MM.1S (cell line): ENCODE data around the gene C9.
A peak's percentile ranks its signal among the peaks of the same experiment; 100 is the strongest.

Experiments
- DNase-seq: peaks from one replicate; pipeline ENCODE4 v3.0.0-alpha.2; 2015
- H2AFZ ChIP-seq: fragments of 300-600 bp; sonication (generic); 2 replicates; pipeline ENCODE4 v1.6.0; 2016; ENCODE audit warnings: antibody characterized with exemption, low read length
- H3F3A ChIP-seq: fragments of 300-600 bp; sonication (generic); 2 replicates; pipeline ENCODE4 v1.6.1; 2016; ENCODE audit warnings: mild to moderate bottlenecking, antibody characterized with exemption, low read length, moderate library complexity, mixed read lengths; ENCODE audit not compliant: insufficient read depth
- H3K27ac ChIP-seq: fragments of 300-600 bp; sonication (generic); 2 replicates; pipeline ENCODE4 v1.5.1; 2016; ENCODE audit warnings: mild to moderate bottlenecking, low read length
- H3K27me3 ChIP-seq: fragments of 300-600 bp; sonication (generic); replicated peaks from 2 replicates; pipeline ENCODE4 v1.6.0; 2016; ENCODE audit warnings: low read length; ENCODE audit not compliant: insufficient read depth
- H3K36me3 ChIP-seq: fragments of 300-600 bp; sonication (generic); replicated peaks from 2 replicates; pipeline ENCODE4 v1.6.1; 2016; ENCODE audit warnings: mild to moderate bottlenecking, low read length, mixed read lengths; ENCODE audit not compliant: insufficient read depth
- H3K4me1 ChIP-seq: fragments of 300-600 bp; sonication (generic); 2 replicates; pipeline ENCODE4 v1.6.1; 2016; ENCODE audit warnings: low read length, mixed read lengths
- H3K4me2 ChIP-seq: fragments of 300-600 bp; sonication (generic); 2 replicates; pipeline ENCODE4 v1.6.0; 2016; ENCODE audit warnings: low read depth, low read length
- H3K4me3 ChIP-seq: fragments of 300-600 bp; sonication (generic); 2 replicates; pipeline ENCODE4 v1.5.1; 2016; ENCODE audit warnings: low read length, mixed read lengths
- H3K79me2 ChIP-seq: fragments of 300-600 bp; sonication (generic); 2 replicates; pipeline ENCODE4 v1.6.1; 2016; ENCODE audit warnings: mixed run types, low read length, mixed read lengths
- H3K9ac ChIP-seq: fragments of 300-600 bp; sonication (generic); 2 replicates; pipeline ENCODE4 v1.6.1; 2016; ENCODE audit warnings: low read length, mixed read lengths
- H3K9me2 ChIP-seq: fragments of 300-600 bp; sonication (generic); replicated peaks from 2 replicates; pipeline ENCODE4 v1.6.1; 2016; ENCODE audit warnings: mild to moderate bottlenecking, low read length, mixed read lengths; ENCODE audit not compliant: insufficient read depth
- H3K9me3 ChIP-seq: fragments of 300-600 bp; sonication (generic); replicated peaks from 2 replicates; pipeline ENCODE4 v1.6.1; 2016; ENCODE audit warnings: mild to moderate bottlenecking, low read length, mixed read lengths; ENCODE audit not compliant: insufficient read depth
- H4K20me1 ChIP-seq: fragments of 300-600 bp; sonication (generic); 2 replicates; pipeline ENCODE4 v1.6.1; 2016; ENCODE audit warnings: mild to moderate bottlenecking, low read length, moderate library complexity, mixed read lengths; ENCODE audit not compliant: insufficient read depth
- EZH2 ChIP-seq: fragments of 300-600 bp; sonication (generic); optimal IDR thresholded peaks from 2 replicates; pipeline ENCODE3; 2017; ENCODE audit warnings: low read depth, mild to moderate bottlenecking, antibody characterized with exemption, low read length, mixed read lengths
- EZH2phosphoT487 ChIP-seq: fragments of 300-600 bp; sonication (generic); IDR thresholded peaks from 2 replicates; pipeline ENCODE4 v1.6.1; 2018; ENCODE audit warnings: antibody characterized with exemption, low read length
- TF ChIP-seq, protein P1 (sequence below): fragments of 300-600 bp; sonication (generic); IDR thresholded peaks from 2 replicates; pipeline ENCODE4 v1.5.1; 2016; ENCODE audit warnings: antibody characterized with exemption, low read length, mixed read lengths

C9 gene

DNA sequence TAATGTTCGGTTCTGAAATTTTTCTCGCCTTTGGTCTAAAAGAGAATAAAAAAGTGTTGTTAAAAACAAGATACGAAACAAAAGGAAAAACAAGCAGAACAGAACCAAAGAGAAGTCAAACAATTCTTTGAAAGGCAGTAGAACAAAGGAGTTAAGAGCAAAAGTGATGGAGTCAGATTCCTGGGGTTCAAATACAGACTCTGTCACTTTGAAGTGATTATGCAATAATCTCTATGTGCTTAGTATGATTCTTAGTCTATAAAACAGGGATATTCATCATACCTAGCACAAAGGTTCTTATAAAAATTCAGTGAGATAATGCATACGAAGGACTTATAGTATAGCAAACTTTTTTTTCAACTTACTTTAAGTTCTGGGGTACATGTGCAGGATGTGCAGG lies 48.3 kb downstream of the C9 start:
- no peaks in the 10 kb centered on the region for H3K79me2 ChIP-seq
- no peak for TF ChIP-seq EZH2phosphoT487
- no peak for TF ChIP-seq EZH2
- TF ChIP-seq, protein P1, sequence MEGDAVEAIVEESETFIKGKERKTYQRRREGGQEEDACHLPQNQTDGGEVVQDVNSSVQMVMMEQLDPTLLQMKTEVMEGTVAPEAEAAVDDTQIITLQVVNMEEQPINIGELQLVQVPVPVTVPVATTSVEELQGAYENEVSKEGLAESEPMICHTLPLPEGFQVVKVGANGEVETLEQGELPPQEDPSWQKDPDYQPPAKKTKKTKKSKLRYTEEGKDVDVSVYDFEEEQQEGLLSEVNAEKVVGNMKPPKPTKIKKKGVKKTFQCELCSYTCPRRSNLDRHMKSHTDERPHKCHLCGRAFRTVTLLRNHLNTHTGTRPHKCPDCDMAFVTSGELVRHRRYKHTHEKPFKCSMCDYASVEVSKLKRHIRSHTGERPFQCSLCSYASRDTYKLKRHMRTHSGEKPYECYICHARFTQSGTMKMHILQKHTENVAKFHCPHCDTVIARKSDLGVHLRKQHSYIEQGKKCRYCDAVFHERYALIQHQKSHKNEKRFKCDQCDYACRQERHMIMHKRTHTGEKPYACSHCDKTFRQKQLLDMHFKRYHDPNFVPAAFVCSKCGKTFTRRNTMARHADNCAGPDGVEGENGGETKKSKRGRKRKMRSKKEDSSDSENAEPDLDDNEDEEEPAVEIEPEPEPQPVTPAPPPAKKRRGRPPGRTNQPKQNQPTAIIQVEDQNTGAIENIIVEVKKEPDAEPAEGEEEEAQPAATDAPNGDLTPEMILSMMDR: no peak
- no peaks in the 10 kb centered on the region for H4K20me1 ChIP-seq
- DNase-seq: no peak
- no peaks in the 10 kb centered on the region for H3K36me3 ChIP-seq
- no peak overlapping the region for H3K4me3 ChIP-seq
- no peak overlapping the region for H3K9ac ChIP-seq
- no peaks in the 10 kb centered on the region for H3K27me3 ChIP-seq
- peaks cover 10% of the 10 kb centered on the region for H3K4me1 ChIP-seq
- no peaks in the 10 kb centered on the region for H3K9me2 ChIP-seq
- no peak overlapping the region for H3K27ac ChIP-seq
- no peaks in the 10 kb centered on the region for H3K9me3 ChIP-seq
- H3K4me2 ChIP-seq: peak overlapping the region; percentile 25; the same call in 1 of the 2 replicates
- H3F3A ChIP-seq: no peaks in the 10 kb centered on the region
- H2AFZ ChIP-seq: no peak overlapping the region

DNA sequence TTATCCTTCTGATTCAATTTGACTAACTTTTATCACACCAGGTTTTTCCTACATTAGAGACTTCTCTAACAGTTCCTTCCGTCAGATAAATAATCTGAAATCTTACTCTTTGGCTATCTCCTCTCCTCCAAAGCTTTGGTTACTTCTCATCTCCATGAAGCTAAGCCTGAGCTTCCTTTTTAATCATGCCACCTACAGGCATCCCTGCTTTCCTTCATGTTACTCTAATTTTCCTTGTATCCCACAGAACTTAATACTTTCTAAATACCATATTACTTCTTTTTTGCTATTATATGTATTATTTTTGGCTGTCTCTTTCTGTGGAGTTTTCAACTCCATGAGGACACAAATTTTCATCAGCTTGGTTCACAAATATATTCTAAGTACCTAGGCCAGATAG lies 49.7 kb downstream of the C9 start:
- H3K27ac ChIP-seq: no peak overlapping the region
- no peak for DNase-seq
- no peaks in the 10 kb centered on the region for H3K79me2 ChIP-seq
- H3F3A ChIP-seq: no peaks in the 10 kb centered on the region
- H3K27me3 ChIP-seq: no peaks in the 10 kb centered on the region
- no peak overlapping the region for H3K4me2 ChIP-seq
- H3K9ac ChIP-seq: no peak overlapping the region
- TF ChIP-seq EZH2phosphoT487 (no peak), EZH2 (no peak)
- TF ChIP-seq, protein P1: no peak
- H3K4me1 ChIP-seq: peaks cover 10% of the 10 kb centered on the region
- H3K9me3 ChIP-seq: no peaks in the 10 kb centered on the region
- no peak overlapping the region for H2AFZ ChIP-seq
- H3K36me3 ChIP-seq: no peaks in the 10 kb centered on the region
- no peak overlapping the region for H3K4me3 ChIP-seq
- no peaks in the 10 kb centered on the region for H4K20me1 ChIP-seq
- no peaks in the 10 kb centered on the region for H3K9me2 ChIP-seq

DNA sequence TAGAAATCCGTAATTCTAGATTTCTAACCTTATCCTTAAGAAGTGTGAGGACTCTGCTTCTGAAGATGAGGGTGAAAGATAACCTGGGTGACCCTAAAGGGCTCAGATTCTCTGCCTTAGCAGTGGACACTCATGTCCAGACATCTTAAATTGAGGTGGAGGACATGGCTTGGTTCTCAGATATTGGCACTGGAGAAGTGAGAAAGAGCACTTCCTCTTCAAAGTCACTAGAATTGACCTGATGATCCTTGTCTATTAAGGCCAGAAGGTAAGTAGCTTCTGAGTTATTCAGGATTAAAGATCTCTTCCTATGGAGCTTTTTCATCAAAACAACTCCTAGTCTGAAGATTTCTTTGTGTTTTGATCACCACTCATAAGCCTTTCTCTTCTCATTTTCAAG lies 54.8 kb downstream of the C9 start:
- Histone ChIP-seq H3K79me2 (no peaks in the 10 kb centered on the region), H3K4me2 (no peak overlapping the region), H3K9ac (no peak overlapping the region), H3K27me3 (no peaks in the 10 kb centered on the region), H3F3A (no peaks in the 10 kb centered on the region), H3K4me3 (no peak overlapping the region), H3K27ac (no peak overlapping the region), H3K9me2 (no peaks in the 10 kb centered on the region), H3K9me3 (no peaks in the 10 kb centered on the region), H4K20me1 (no peaks in the 10 kb centered on the region), H3K36me3 (no peaks in the 10 kb centered on the region), H3K4me1 (no peaks in the 10 kb centered on the region), H2AFZ (no peak overlapping the region)
- DNase-seq: no peak
- TF ChIP-seq, protein P1: no peak
- TF ChIP-seq EZH2phosphoT487: no peak
- no peak for TF ChIP-seq EZH2

DNA sequence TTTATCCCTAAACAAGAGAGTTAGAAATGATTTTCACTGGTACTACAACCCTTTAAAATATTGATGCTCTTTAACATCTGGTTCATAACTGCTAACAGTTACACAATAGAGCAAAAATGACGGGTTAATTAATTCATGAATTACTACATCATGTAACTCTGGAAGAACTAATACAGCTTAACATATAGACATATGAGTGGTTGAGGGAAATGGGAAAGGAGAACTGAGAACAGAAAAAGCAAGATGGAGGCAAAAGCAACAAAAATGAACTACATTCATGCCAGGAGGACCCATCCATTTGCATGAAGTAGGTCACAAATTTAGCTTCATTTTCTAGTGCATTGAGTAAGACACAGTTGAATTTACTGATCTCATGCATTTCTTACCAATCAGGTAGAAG lies 61.8 kb downstream of the C9 start:
- Histone ChIP-seq H4K20me1 (no peaks in the 10 kb centered on the region), H3K9me3 (no peaks in the 10 kb centered on the region), H3K36me3 (no peaks in the 10 kb centered on the region), H3K4me1 (peaks cover 8% of the 10 kb centered on the region; the same call in 1 of the 2 replicates), H2AFZ (no peak overlapping the region), H3K4me3 (no peak overlapping the region), H3K79me2 (no peaks in the 10 kb centered on the region), H3K9ac (no peak overlapping the region), H3K27me3 (no peaks in the 10 kb centered on the region), H3K9me2 (no peaks in the 10 kb centered on the region), H3K4me2 (no peak overlapping the region), H3F3A (no peaks in the 10 kb centered on the region), H3K27ac (no peak overlapping the region)
- no peak for DNase-seq
- no peak for TF ChIP-seq EZH2phosphoT487
- no peak for TF ChIP-seq EZH2
- TF ChIP-seq, protein P1: no peak
